NB4 (cell line): ENCODE data around the gene KNCN.

Source experiments
- DNase-seq: peaks from one replicate; pipeline ENCODE4 v3.0.0; 2010; ENCODE audit warnings: low read depth
- H3K4me3 ChIP-seq: one replicate; pipeline ENCODE4 v1.5.1; 2011; ENCODE audit warnings: mild to moderate bottlenecking, low read depth, low read length, moderate library complexity
- MYC ChIP-seq: IDR thresholded peaks from 2 replicates; pipeline ENCODE4 v1.6.1; 2011; ENCODE audit warnings: low read depth, low read length
- POLR2A ChIP-seq: IDR thresholded peaks from 2 replicates; pipeline ENCODE4 v1.6.1; 2011; ENCODE audit warnings: mild to moderate bottlenecking; ENCODE audit not compliant: insufficient read length; ENCODE audit errors: extremely low read depth
- TF ChIP-seq, protein P1 (sequence below): IDR thresholded peaks from one replicate; pipeline ENCODE4 v1.5.1; 2012; ENCODE audit warnings: low read depth, low read length
- TF ChIP-seq, protein P2 (sequence below): IDR thresholded peaks from 2 replicates; pipeline ENCODE4 v1.6.1; 2011; ENCODE audit warnings: low read depth, low read length

KNCN gene

DNA sequence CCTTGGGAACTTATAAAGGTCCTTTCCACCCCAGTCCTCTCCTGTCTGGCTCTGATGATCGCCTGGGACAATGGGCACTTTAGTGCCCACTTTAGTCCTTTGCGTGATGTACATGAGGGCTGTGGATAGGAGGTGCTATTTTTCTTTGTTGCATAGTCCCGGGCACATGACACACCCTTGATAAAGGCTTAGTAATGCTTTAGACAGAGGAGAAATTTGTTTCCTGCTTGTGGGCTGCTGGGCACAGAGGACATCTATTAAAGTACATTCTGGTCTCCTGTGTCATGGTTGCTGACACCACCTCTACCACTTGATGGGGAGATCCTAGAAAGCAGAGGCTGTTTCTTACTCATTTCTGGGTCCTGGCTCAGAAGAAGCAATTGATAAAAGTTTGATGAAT, 5.4 kb upstream of the KNCN start:
- peak; percentile 32 for DNase-seq
- TF ChIP-seq MYC (0 out of 2 replicates have a peak, but pooled peaks have one; percentile 16), POLR2A (no peak)
- TF ChIP-seq, protein P1, sequence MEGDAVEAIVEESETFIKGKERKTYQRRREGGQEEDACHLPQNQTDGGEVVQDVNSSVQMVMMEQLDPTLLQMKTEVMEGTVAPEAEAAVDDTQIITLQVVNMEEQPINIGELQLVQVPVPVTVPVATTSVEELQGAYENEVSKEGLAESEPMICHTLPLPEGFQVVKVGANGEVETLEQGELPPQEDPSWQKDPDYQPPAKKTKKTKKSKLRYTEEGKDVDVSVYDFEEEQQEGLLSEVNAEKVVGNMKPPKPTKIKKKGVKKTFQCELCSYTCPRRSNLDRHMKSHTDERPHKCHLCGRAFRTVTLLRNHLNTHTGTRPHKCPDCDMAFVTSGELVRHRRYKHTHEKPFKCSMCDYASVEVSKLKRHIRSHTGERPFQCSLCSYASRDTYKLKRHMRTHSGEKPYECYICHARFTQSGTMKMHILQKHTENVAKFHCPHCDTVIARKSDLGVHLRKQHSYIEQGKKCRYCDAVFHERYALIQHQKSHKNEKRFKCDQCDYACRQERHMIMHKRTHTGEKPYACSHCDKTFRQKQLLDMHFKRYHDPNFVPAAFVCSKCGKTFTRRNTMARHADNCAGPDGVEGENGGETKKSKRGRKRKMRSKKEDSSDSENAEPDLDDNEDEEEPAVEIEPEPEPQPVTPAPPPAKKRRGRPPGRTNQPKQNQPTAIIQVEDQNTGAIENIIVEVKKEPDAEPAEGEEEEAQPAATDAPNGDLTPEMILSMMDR, result no peak
- TF ChIP-seq, protein P2, sequence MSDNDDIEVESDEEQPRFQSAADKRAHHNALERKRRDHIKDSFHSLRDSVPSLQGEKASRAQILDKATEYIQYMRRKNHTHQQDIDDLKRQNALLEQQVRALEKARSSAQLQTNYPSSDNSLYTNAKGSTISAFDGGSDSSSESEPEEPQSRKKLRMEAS, result peak; percentile 56

DNA sequence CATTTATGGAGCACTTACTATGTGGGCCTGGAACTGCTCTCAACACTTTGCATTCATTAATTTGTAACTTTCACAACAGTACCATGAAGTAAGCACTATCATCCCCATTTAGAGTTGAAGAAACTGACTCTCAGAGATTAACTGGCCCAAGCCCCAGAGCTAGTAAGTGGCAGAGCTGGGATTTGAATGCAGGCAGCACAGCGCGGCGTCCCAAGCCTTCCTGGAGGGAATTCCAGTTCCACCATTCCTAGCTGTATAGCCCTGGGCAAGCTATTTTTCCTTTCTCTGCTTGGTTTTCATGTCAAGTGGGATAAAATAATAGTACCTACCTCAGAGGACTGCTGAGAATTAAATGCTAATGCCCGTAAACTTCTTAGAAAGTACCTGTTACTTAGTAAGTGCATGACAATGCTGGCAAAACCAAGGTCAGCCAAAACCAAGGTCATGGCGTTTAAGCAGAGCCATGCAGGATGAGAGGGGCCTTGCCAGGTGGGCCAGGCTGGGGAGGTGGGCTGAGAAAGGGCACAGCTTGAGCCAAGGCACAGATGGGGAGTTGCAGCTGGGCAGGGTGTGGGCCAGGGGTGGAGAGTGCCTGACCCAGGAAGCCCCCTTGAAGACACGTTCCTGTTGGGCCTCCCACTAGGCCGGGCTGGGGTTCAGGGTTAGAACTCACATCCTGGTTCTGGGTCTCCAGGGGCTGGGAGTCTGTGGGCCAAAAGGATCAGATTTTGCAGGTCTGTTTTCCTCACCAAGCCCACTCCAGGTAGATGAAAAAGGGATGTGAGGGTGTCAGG, 4.6 kb upstream of the KNCN start:
- no peak for DNase-seq

More for the DNA sequence above, 5.4 kb upstream of the KNCN start:
- no peak overlapping the region for H3K4me3 ChIP-seq

GRCh38 chr1:46554597-46555381, 3.3 kb upstream of the KNCN start:
- TF ChIP-seq, protein P1, result no peak
- no peak for TF ChIP-seq MYC
- TF ChIP-seq, protein P2, result no peak
- no peak for TF ChIP-seq POLR2A
- H3K4me3 ChIP-seq, result no peak overlapping the region
- no peak for DNase-seq

More for the DNA sequence above, 4.6 kb upstream of the KNCN start:
- TF ChIP-seq, protein P1, result no peak
- TF ChIP-seq, protein P2, result no peak
- no peak for TF ChIP-seq POLR2A
- TF ChIP-seq MYC, result no peak
- no peak overlapping the region for H3K4me3 ChIP-seq

DNA sequence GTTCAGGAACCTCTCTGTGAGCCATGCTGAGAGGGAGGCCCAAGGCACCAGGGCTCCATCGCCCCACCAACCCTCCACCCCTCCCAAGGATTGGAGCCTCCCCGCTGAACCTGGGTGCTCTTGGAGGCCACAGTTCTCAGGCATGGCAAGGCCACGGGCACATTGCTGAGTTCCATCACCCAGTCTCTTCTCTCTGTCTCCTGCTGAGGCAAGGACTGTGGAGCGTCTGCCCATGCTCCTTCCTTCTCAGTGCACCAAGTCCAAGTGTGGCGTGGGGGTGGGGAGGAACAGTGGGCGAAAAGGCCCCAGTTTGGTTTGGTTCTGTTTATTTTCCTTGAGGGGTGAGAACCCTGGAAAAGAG, 2.8 kb upstream of the KNCN start:
- no peak overlapping the region for H3K4me3 ChIP-seq
- no peak for DNase-seq
- TF ChIP-seq MYC, result no peak
- TF ChIP-seq, protein P1, result no peak
- no peak for TF ChIP-seq POLR2A
- TF ChIP-seq, protein P2, result no peak

DNA sequence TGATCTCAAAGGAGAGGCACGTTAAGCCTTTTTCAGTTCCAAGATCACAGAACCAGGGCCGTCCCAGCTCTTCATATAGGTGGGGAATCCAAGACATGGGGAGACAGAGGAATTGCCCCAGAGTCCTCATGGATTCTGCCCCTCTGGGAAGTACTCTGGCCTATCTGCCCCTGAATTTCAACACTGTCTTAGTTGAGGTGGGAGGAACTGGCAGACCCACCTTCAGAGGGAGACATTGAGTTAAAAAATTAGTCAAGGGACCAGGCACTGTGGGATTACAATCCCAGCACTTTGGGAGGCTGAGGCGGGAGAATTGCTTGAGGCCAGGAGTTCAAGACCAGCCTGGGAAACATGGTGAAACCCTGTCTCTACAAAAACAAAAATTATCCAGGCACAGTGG, 2.1 kb upstream of the KNCN start:
- DNase-seq, result no peak
- no peak overlapping the region for H3K4me3 ChIP-seq
- TF ChIP-seq, protein P1, result no peak
- TF ChIP-seq, protein P2, result no peak
- TF ChIP-seq MYC (no peak), POLR2A (no peak)
